Progenitor cell of endocrine pancreas (in vitro differentiated cells): ENCODE results near the gene MMP15. TPM values are rescaled to one million over a fixed set of nuclear protein-coding genes. Genes with fewer than 3 reads are reported as not detected.

ENCODE experiments used
- DNase-seq: peaks from one replicate; pipeline ENCODE4 v3.0.0; 2021; ENCODE audit warnings: low spot score; ENCODE audit not compliant: unreplicated experiment
- H3K27ac Mint-ChIP-seq: 2 replicates; pipeline ENCODE4 v1.8.0; 2021; ENCODE audit warnings: mild to moderate bottlenecking, moderate library complexity, mixed read lengths
- H3K27me3 Mint-ChIP-seq: 2 replicates; pipeline ENCODE4 v1.8.0; 2021; ENCODE audit warnings: mixed read lengths
- H3K36me3 Mint-ChIP-seq: 2 replicates; pipeline ENCODE4 v1.8.0; 2022; ENCODE audit warnings: mixed read lengths; ENCODE audit not compliant: insufficient read depth
- H3K4me1 Mint-ChIP-seq: 2 replicates; pipeline ENCODE4 v1.8.0; 2021; ENCODE audit warnings: low read depth, mixed read lengths
- H3K4me3 Mint-ChIP-seq: 2 replicates; pipeline ENCODE4 v1.8.0; 2021; ENCODE audit warnings: low read depth, mild to moderate bottlenecking, moderate library complexity, mixed read lengths
- H3K9me3 Mint-ChIP-seq: 2 replicates; pipeline ENCODE4 v1.8.0; 2021; ENCODE audit warnings: low read depth, mixed read lengths
- CTCF ChIP-seq: fragments of 200-600 bp; sonication (generic); IDR thresholded peaks from one replicate; pipeline ENCODE4 v1.5.0; 2021; ENCODE audit warnings: antibody characterized with exemption, mild to moderate bottlenecking; ENCODE audit not compliant: unreplicated experiment
- total RNA-seq: library from RNA; stranded (reverse); gene quantifications from 2 replicates; pipeline ENCODE4 v1.2.1, GENCODE V29; 2021

Gene MMP15
- total RNA-seq, 1 donor from 2014 or later: 85.0 TPM

GRCh38 chr16:58043571-58044155 is 18.1 kb downstream of the MMP15 start:
- no peak overlapping the region for H3K27ac Mint-ChIP-seq
- DNase-seq: no peak
- peaks cover 23% of the 10 kb centered on the region for H3K36me3 Mint-ChIP-seq
- H3K4me1 Mint-ChIP-seq: peaks cover 6% of the 10 kb centered on the region
- no peak overlapping the region for H3K4me3 Mint-ChIP-seq
- no peaks in the 10 kb centered on the region for H3K9me3 Mint-ChIP-seq
- no peak for TF ChIP-seq CTCF
- H3K27me3 Mint-ChIP-seq: no peaks in the 10 kb centered on the region

GRCh38 chr16:58044266-58045019 is 18.9 kb downstream of the MMP15 start:
- TF ChIP-seq CTCF: no peak
- H3K27ac Mint-ChIP-seq: no peak overlapping the region
- H3K36me3 Mint-ChIP-seq: peaks cover 15% of the 10 kb centered on the region
- no peak for DNase-seq
- no peak overlapping the region for H3K4me3 Mint-ChIP-seq
- H3K27me3 Mint-ChIP-seq: no peaks in the 10 kb centered on the region
- H3K4me1 Mint-ChIP-seq: peaks cover 7% of the 10 kb centered on the region
- H3K9me3 Mint-ChIP-seq: no peaks in the 10 kb centered on the region

GRCh38 chr16:58045096-58045495 is 19.5 kb downstream of the MMP15 start:
- Mint-ChIP-seq H3K27ac (no peak overlapping the region), H3K9me3 (no peaks in the 10 kb centered on the region), H3K4me1 (peaks cover 9% of the 10 kb centered on the region), H3K4me3 (no peak overlapping the region), H3K36me3 (peaks cover 10% of the 10 kb centered on the region), H3K27me3 (no peaks in the 10 kb centered on the region)
- TF ChIP-seq CTCF: no peak
- DNase-seq: no peak

- peaks cover 10% of the 10 kb centered on the region for H3K4me1 Mint-ChIP-seq
- DNase-seq: no peak
- no peak overlapping the region for H3K27ac Mint-ChIP-seq
- no peak overlapping the region for H3K4me3 Mint-ChIP-seq
- no peak for TF ChIP-seq CTCF
- peaks cover 8% of the 10 kb centered on the region for H3K36me3 Mint-ChIP-seq
- H3K27me3 Mint-ChIP-seq: no peaks in the 10 kb centered on the region
- no peaks in the 10 kb centered on the region for H3K9me3 Mint-ChIP-seq
Observed at GRCh38 chr16:58046054-58046881, 20.7 kb downstream of the MMP15 start.

GRCh38 chr16:58046936-58047335 is 21.4 kb downstream of the MMP15 start:
- no peak for TF ChIP-seq CTCF
- no peak overlapping the region for H3K4me3 Mint-ChIP-seq
- H3K9me3 Mint-ChIP-seq: no peaks in the 10 kb centered on the region
- H3K27me3 Mint-ChIP-seq: no peaks in the 10 kb centered on the region
- peaks cover 8% of the 10 kb centered on the region for H3K36me3 Mint-ChIP-seq
- peaks cover 10% of the 10 kb centered on the region for H3K4me1 Mint-ChIP-seq
- no peak for DNase-seq
- no peak overlapping the region for H3K27ac Mint-ChIP-seq
